HCT116 (cell line): Measurements from ENCODE around the gene FLT3. TPM values are rescaled to one million over a fixed set of nuclear protein-coding genes. Genes with fewer than 3 reads are reported as not detected.

ENCODE experiments used
- ATAC-seq: fragments of 200-7000 bp; cut with Tn5 transposase; 2 replicates; pipeline ENCODE4 v1.9.1; 2020; ENCODE audit warnings: mild to moderate bottlenecking, moderate library complexity
- BruUV-seq: library from RNA; stranded (reverse); fragments of 400-500 nt; replicated peaks from 2 replicates; lab custom pipeline; 2021; lab: Mats Ljungman, UMichigan
- CTCF ChIA-PET: fragments of 300-600 bp; sonication (Branson Sonifier 250); formaldehyde crosslinking; loops from one replicate; lab custom pipeline; 2021; ENCODE audit warnings: antibody characterized with exemption; lab: Charles Lee
- POLR2A ChIA-PET: fragments of 300-600, 350-600 bp; sonication (Branson Sonifier 250); formaldehyde crosslinking; loops from one replicate; lab custom pipeline; 2021; ENCODE audit warnings: antibody characterized with exemption; lab: Charles Lee
- RAD21 ChIA-PET, 2 experiments: fragments of 300-600 bp; sonication (Branson Sonifier 250); formaldehyde crosslinking; loops; one replicate each; lab custom pipeline; 2023; ENCODE audit warnings: low total read pairs in 2 of 2; ENCODE audit not compliant: uncharacterized antibody in 2 of 2, unreplicated experiment in 2 of 2, low non-redundant PET in 1 of 2; lab: Charles Lee
- DNase-seq: peaks from one replicate; pipeline ENCODE4 v3.0.0-alpha.2; 2010; ENCODE audit warnings: low read depth, low spot score
- H2AFZ ChIP-seq: fragments of 200-600 bp; shearing (Covaris generic), sonication (generic); 2 replicates; pipeline ENCODE4 v1.6.1; 2017; ENCODE audit warnings: low read depth, mixed run types, mixed read lengths, antibody characterized with exemption, low read length; ENCODE audit not compliant: poor library complexity, severe bottlenecking
- H3K27ac ChIP-seq: 2 replicates; pipeline ENCODE4 v1.5.1; 2012; ENCODE audit warnings: low read depth, low read length
- H3K27me3 ChIP-seq: fragments of 200-600 bp; sonication (generic); 2 replicates; pipeline ENCODE4 v1.6.1; 2016; ENCODE audit warnings: mixed run types, low read length, mixed read lengths; ENCODE audit not compliant: insufficient read depth
- H3K36me3 ChIP-seq, 2 experiments: fragments of 200-500 bp in 1 of 2; fragments of 200-600 bp in 1 of 2; sonication (Bioruptor generic) in 1 of 2; sonication (generic) in 1 of 2; 2 replicates each; pipeline versions ENCODE4 v1.5.1 to v1.6.1; 2014 to 2016; ENCODE audit warnings: low read length in 2 of 2, inconsistent platforms in 1 of 2, mixed read lengths in 1 of 2, mixed run types in 1 of 2; ENCODE audit not compliant: insufficient read depth in 2 of 2, control insufficient read depth in 1 of 2
- H3K4me1 ChIP-seq, 2 experiments: fragments of 200-600 bp in 1 of 2; sonication (generic) in 1 of 2; 2 replicates each; pipeline versions ENCODE4 v1.5.1 to v1.6.1; 2012 to 2017; ENCODE audit warnings: low read length in 2 of 2, inconsistent platforms in 1 of 2, mild to moderate bottlenecking in 1 of 2, mixed read lengths in 1 of 2, mixed run types in 1 of 2, moderate library complexity in 1 of 2; ENCODE audit not compliant: insufficient read depth in 2 of 2, control insufficient read depth in 1 of 2
- H3K4me2 ChIP-seq: fragments of 200-600 bp; sonication (generic); 2 replicates; pipeline ENCODE4 v1.6.1; 2017; ENCODE audit warnings: mixed run types, low read length, mixed read lengths
- H3K4me3 ChIP-seq, 2 experiments: fragments of 200-600 bp in 1 of 2; sonication (generic) in 1 of 2; replicated peaks in 1 of 2; 2 replicates each; pipeline ENCODE4 v1.5.1; 2011 to 2016; ENCODE audit warnings: low read length in 2 of 2, control low read depth in 1 of 2, low read depth in 1 of 2, mild to moderate bottlenecking in 1 of 2, mixed read lengths in 1 of 2, mixed run types in 1 of 2
- H3K79me2 ChIP-seq: fragments of 200-600 bp; sonication (generic); 2 replicates; pipeline ENCODE4 v1.6.1; 2017; ENCODE audit warnings: mild to moderate bottlenecking, mixed run types, low read length, moderate library complexity, mixed read lengths; ENCODE audit not compliant: insufficient read depth
- H3K9ac ChIP-seq: fragments of 200-600 bp; sonication (generic); 2 replicates; pipeline ENCODE4 v1.6.1; 2016; ENCODE audit warnings: low read length, mixed read lengths
- H3K9me2 ChIP-seq: fragments of 200-600 bp; sonication (generic), shearing (Covaris generic); 2 replicates; pipeline ENCODE4 v1.6.1; 2017; ENCODE audit warnings: mixed run types, mild to moderate bottlenecking, moderate library complexity; ENCODE audit not compliant: insufficient read depth
- H3K9me3 ChIP-seq, 2 experiments: fragments of 200-500 bp in 1 of 2; fragments of 200-600 bp in 1 of 2; sonication (Bioruptor generic) in 1 of 2; sonication (generic) in 1 of 2; 2 replicates each; pipeline ENCODE4 v1.6.1; 2014 to 2017; ENCODE audit warnings: low read length in 2 of 2, mixed read lengths in 2 of 2, inconsistent platforms in 1 of 2, low read depth in 1 of 2, mild to moderate bottlenecking in 1 of 2, mixed run types in 1 of 2, moderate library complexity in 1 of 2; ENCODE audit not compliant: control insufficient read depth in 1 of 2, insufficient read depth in 1 of 2
- H4K20me1 ChIP-seq: fragments of 200-600 bp; sonication (generic), shearing (Covaris generic); 2 replicates; pipeline ENCODE4 v1.6.1; 2017; ENCODE audit warnings: mixed run types, mild to moderate bottlenecking, moderate library complexity; ENCODE audit not compliant: insufficient read depth
- EZH2 ChIP-seq: fragments of 200-600 bp; sonication (generic); IDR thresholded peaks from 2 replicates; pipeline ENCODE4 v1.6.1; 2017; ENCODE audit warnings: antibody characterized with exemption, mixed run types
- EZH2phosphoT487 ChIP-seq: fragments of 200-600 bp; IDR thresholded peaks from 2 replicates; pipeline ENCODE4 v1.6.1; 2018; ENCODE audit warnings: antibody characterized with exemption, borderline replicate concordance
- JUND ChIP-seq: IDR thresholded peaks from 2 replicates; pipeline ENCODE4 v1.6.1; 2012
- MAX ChIP-seq: IDR thresholded peaks from 2 replicates; pipeline ENCODE4 v1.6.1; 2012
- REST ChIP-seq: IDR thresholded peaks from 2 replicates; pipeline ENCODE4 v1.6.1; 2012; ENCODE audit warnings: low read depth
- intact Hi-C: fragments of 100-400 bp; cut with micrococcal nuclease; formaldehyde crosslinking; loops from 2 replicates; pipeline ENCODE4 v1.10.0; 2022
- total RNA-seq: library from RNA; stranded (reverse); gene quantifications from one replicate; pipeline ENCODE4 v1.2.1, GENCODE V29; 2021; ENCODE audit not compliant: unreplicated experiment

Gene FLT3
- total RNA-seq, 1 experiment from 2014 or later, result 0.17 TPM

DNA sequence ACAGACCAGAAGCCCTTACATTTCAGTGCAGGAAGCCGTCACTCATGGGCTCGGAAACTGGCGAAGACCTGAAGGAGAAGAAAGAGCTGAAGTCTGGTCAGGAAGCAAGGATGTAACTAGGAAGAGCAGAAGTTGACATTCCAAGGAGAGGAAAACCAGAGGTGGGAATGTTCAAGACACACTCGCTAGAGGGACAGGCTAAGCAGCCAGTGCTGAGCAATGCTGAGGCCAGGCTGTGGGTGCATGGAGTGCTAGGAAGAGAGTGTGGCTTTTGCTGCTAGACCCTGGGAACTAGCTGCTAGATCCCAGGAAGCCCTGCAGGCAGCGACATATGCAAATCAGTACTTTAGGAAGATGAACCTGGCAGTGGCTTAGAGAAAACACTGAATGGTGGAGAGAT, 99.8 kb downstream of the FLT3 start:
- Histone ChIP-seq H3K9me2 (no peaks in the 10 kb centered on the region), H3K4me2 (no peak overlapping the region), H3K27ac (no peak overlapping the region), H3K36me3 (no peaks in the 10 kb centered on the region), H3K4me1 (peaks cover 0 to 9% of the 10 kb centered on the region in 2 experiments; a peak in 2 of 4 replicates), H2AFZ (no peak overlapping the region), H3K79me2 (no peaks in the 10 kb centered on the region), H3K4me3 (no peak overlapping the region), H4K20me1 (no peaks in the 10 kb centered on the region), H3K9ac (no peak overlapping the region), H3K27me3 (no peaks in the 10 kb centered on the region), H3K9me3 (no peaks in the 10 kb centered on the region)
- no peak for TF ChIP-seq REST
- TF ChIP-seq EZH2phosphoT487, result no peak
- no peak for TF ChIP-seq JUND
- no peak for TF ChIP-seq MAX
- no peak for TF ChIP-seq EZH2
- RAD21 ChIA-PET, result no interaction called here
- CTCF ChIA-PET, result no interaction called here
- BruUV-seq, result no TSS peak
- DNase-seq (no peak), ATAC-seq (no peak)
- POLR2A ChIA-PET, result no interaction called here
- intact Hi-C loops, result no loop called here
